ENCODE results near the gene CAMKK2.

Gene CAMKK2

DNA sequence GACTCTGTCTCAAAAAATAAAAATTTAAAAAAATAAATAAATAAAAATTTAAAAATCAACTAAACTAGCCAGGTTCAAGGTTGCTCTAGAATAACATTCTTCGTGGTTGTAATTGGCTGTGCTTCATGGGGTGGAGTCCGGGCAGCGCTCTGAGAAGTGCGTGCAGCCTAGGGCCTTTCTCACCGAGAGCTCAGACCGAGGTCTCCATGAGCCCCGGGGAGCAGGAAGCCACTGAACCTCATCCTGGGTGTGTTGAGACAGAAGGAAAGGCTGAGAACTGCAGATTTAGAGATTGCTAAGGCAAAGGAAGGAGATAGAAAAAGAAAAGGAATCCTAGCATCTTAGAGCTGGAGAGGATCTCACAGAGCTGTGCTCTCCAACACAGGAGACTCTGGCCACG lies 71.9 kb downstream of the CAMKK2 start:
- Histone ChIP-seq H3K4me2 (ENCODE audit: low read length, poor library complexity, severe bottlenecking) (no peak overlapping the region), H3K27ac (ENCODE audit: low read length, poor library complexity, severe bottlenecking) (no peak overlapping the region), H2BK5ac (ENCODE audit: low read depth, low read length, poor library complexity, severe bottlenecking) (no peak overlapping the region), H3K4ac (ENCODE audit: low read depth in 1 of 2, low read length in 2 of 2) (no peak overlapping the region), H3K9me3 (ENCODE audit: control insufficient read depth, low read length) (no peaks in the 10 kb centered on the region), H3K4me1 (ENCODE audit: control insufficient read depth, insufficient read depth, low read depth, low read length) (no peaks in the 10 kb centered on the region), H2BK15ac (ENCODE audit: low read depth, poor library complexity, severe bottlenecking) (no peak overlapping the region), H3K27me3 (ENCODE audit: control insufficient read depth in 1 of 2, insufficient read depth in 1 of 2, low read length in 2 of 2) (no peaks in the 10 kb centered on the region), H3K4me3 (ENCODE audit: insufficient read depth in 1 of 2, low read depth in 1 of 2, low read length in 2 of 2) (no peak overlapping the region), H2BK12ac (ENCODE audit: low read length in 2 of 2) (no peak overlapping the region), H3K14ac (ENCODE audit: low read length in 2 of 2) (no peak overlapping the region), H3K79me1 (replicated peaks; ENCODE audit: low read length, poor library complexity, severe bottlenecking) (no peaks in the 10 kb centered on the region), H2AK5ac (ENCODE audit: low read length, severe bottlenecking) (no peak overlapping the region), H2BK120ac (ENCODE audit: low read depth, low read length) (no peak overlapping the region), H3K36me3 (ENCODE audit: control insufficient read depth in 1 of 2, insufficient read depth in 2 of 2, low read depth in 1 of 2, low read length in 2 of 2) (peaks cover 8 to 19% of the 10 kb centered on the region in 2 experiments), H3K23ac (ENCODE audit: low read length in 2 of 2) (no peak overlapping the region), H3K18ac (ENCODE audit: low read depth in 1 of 2, low read length in 2 of 2) (no peak overlapping the region), H4K91ac (ENCODE audit: low read length) (no peak overlapping the region), H2AFZ (ENCODE audit: low read depth, low read length) (no peak overlapping the region), H3K9ac (ENCODE audit: low read length) (no peak overlapping the region), H4K8ac (ENCODE audit: low read length) (no peak overlapping the region)
- WGBS = 95% methylated on average over 8 of the region's 8 CpGs
- DNase-seq = no peak

DNA sequence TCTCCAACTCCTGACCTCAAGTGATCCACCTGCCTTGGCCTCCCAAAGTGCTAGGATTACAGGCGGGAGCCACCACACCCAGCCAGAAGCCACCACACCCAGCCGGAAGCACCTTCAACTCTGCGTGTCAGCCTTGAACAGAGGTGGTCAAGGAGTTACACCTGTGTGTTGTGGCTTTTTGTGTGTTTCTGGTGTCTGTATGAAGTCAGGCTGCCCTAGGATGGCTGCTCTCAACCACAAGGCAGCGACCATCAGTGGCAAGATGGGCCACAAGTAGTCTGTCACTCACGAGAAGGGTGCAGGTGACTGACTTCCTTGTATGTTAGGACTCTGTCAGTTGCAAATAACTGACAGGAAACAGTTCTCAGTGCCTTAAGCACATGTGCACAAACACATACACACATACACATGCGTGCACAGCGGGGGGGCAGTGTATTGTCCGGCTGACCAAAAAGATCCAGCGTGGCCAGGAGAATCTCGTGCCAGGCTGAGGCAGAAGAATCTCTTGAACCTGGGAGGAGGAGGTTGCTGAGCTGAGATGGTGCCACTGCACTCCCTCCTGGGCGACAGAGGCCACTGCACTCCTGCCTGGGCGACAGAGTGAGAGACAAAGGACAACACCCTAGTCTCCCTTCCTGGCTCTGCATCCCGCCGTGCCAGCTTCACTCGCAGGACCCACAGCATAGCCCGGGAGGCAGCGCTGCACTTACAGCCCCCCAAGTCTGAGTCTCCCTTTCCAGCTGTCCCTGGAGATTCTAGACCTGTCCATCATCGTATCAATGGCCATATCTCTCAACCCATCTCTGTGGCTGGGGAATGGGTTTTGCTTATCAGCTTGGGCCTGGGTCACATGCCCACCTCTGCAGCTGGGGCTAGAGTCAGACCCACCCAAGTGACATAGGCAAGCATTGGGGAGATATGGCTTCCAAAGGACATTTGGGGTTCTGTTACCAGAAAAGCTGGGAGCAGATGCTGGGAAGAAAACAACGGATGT lies 72.9 kb downstream of the CAMKK2 start:
- Histone ChIP-seq H3K23ac (ENCODE audit: low read length in 2 of 2) (no peak overlapping the region), H3K27ac (ENCODE audit: low read length, poor library complexity, severe bottlenecking) (no peak overlapping the region), H3K14ac (ENCODE audit: low read length in 2 of 2) (no peak overlapping the region), H3K4me2 (ENCODE audit: low read length, poor library complexity, severe bottlenecking) (no peak overlapping the region), H4K91ac (ENCODE audit: low read length) (no peak overlapping the region), H3K79me1 (replicated peaks; ENCODE audit: low read length, poor library complexity, severe bottlenecking) (no peaks in the 10 kb centered on the region), H4K8ac (ENCODE audit: low read length) (no peak overlapping the region), H3K18ac (ENCODE audit: low read depth in 1 of 2, low read length in 2 of 2) (no peak overlapping the region), H2BK12ac (ENCODE audit: low read length in 2 of 2) (no peak overlapping the region), H2BK5ac (ENCODE audit: low read depth, low read length, poor library complexity, severe bottlenecking) (no peak overlapping the region), H2BK120ac (ENCODE audit: low read depth, low read length) (no peak overlapping the region), H3K27me3 (ENCODE audit: control insufficient read depth in 1 of 2, insufficient read depth in 1 of 2, low read length in 2 of 2) (no peaks in the 10 kb centered on the region), H2AK5ac (ENCODE audit: low read length, severe bottlenecking) (no peak overlapping the region), H3K4me3 (ENCODE audit: insufficient read depth in 1 of 2, low read depth in 1 of 2, low read length in 2 of 2) (no peak overlapping the region), H3K9ac (ENCODE audit: low read length) (no peak overlapping the region), H3K4ac (ENCODE audit: low read depth in 1 of 2, low read length in 2 of 2) (no peak overlapping the region), H2BK15ac (ENCODE audit: low read depth, poor library complexity, severe bottlenecking) (no peak overlapping the region), H3K9me3 (ENCODE audit: control insufficient read depth, low read length) (no peaks in the 10 kb centered on the region), H3K36me3 (ENCODE audit: control insufficient read depth in 1 of 2, insufficient read depth in 2 of 2, low read depth in 1 of 2, low read length in 2 of 2) (peaks cover 7 to 9% of the 10 kb centered on the region in 2 experiments), H3K4me1 (ENCODE audit: control insufficient read depth, insufficient read depth, low read depth, low read length) (no peaks in the 10 kb centered on the region), H2AFZ (ENCODE audit: low read depth, low read length) (no peak overlapping the region)
- DNase-seq = no peak
- WGBS = 92% methylated on average over 17 of the region's 19 CpGs

DNA sequence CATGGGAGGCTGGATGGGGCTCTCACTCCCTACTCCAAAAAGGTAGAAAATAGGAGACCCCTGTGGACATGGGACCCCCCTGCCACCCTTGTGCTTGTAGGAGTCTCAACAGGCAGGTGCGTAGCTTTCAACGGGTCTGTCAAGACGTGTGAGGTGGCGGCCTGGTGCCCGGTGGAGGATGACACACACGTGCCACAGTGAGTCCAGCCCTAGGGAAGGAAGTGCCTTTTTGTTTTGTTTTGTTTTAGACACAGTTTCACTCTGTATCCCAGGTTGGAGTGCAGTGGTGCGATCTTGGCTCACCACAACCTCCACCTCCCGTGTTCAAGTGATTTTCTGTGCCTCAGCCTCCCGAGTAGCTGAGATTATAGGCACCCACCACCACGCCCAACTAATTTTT lies 73.7 kb downstream of the CAMKK2 start:
- Histone ChIP-seq H3K4me1 (ENCODE audit: control insufficient read depth, insufficient read depth, low read depth, low read length) (peaks cover 2% of the 10 kb centered on the region), H3K36me3 (ENCODE audit: control insufficient read depth in 1 of 2, insufficient read depth in 2 of 2, low read depth in 1 of 2, low read length in 2 of 2) (peaks cover 5 to 8% of the 10 kb centered on the region in 2 experiments), H2AFZ (ENCODE audit: low read depth, low read length) (no peak overlapping the region), H3K79me1 (replicated peaks; ENCODE audit: low read length, poor library complexity, severe bottlenecking) (no peaks in the 10 kb centered on the region), H2BK15ac (ENCODE audit: low read depth, poor library complexity, severe bottlenecking) (no peak overlapping the region), H3K18ac (ENCODE audit: low read depth in 1 of 2, low read length in 2 of 2) (no peak overlapping the region), H2AK5ac (ENCODE audit: low read length, severe bottlenecking) (no peak overlapping the region), H3K4me2 (ENCODE audit: low read length, poor library complexity, severe bottlenecking) (no peak overlapping the region), H2BK12ac (ENCODE audit: low read length in 2 of 2) (no peak overlapping the region), H3K9ac (ENCODE audit: low read length) (no peak overlapping the region), H3K27me3 (ENCODE audit: control insufficient read depth in 1 of 2, insufficient read depth in 1 of 2, low read length in 2 of 2) (no peaks in the 10 kb centered on the region), H3K4ac (ENCODE audit: low read depth in 1 of 2, low read length in 2 of 2) (no peak overlapping the region), H4K91ac (ENCODE audit: low read length) (no peak overlapping the region), H3K4me3 (ENCODE audit: insufficient read depth in 1 of 2, low read depth in 1 of 2, low read length in 2 of 2) (no peak overlapping the region), H3K14ac (ENCODE audit: low read length in 2 of 2) (no peak overlapping the region), H3K23ac (ENCODE audit: low read length in 2 of 2) (no peak overlapping the region), H2BK120ac (ENCODE audit: low read depth, low read length) (no peak overlapping the region), H3K9me3 (ENCODE audit: control insufficient read depth, low read length) (no peaks in the 10 kb centered on the region), H3K27ac (ENCODE audit: low read length, poor library complexity, severe bottlenecking) (no peak overlapping the region), H4K8ac (ENCODE audit: low read length) (no peak overlapping the region), H2BK5ac (ENCODE audit: low read depth, low read length, poor library complexity, severe bottlenecking) (no peak overlapping the region)
- DNase-seq = no peak
- WGBS = 97% methylated on average over 10 of the region's 10 CpGs

DNA sequence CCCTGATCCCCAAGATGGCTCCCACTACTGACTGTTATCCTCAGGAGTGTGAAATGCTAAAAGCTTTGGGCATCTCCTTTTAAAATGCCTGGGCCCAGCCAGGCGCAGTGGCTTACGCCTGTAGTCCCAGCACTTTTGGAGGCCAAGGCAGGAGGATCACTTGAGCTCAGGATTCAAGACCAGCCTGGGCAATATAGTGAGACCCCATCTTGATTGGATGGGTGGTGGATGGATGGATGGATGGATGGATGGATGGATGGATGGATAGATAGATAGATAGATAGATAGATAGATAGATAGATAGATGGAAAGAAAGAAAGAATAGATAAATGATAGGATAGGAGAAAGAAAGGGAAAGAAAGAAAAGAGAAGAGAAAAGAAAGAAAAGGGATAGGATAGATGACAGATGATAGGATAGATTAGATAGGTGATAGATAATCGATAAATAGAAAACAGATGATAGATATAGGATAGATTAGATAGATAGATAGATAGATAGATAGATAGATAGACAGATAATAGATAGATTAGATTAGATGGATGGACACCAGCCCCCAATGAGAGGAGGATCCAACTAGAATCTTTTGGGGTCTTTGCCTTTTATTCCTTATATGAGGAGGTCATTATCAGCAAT lies 77.0 kb downstream of the CAMKK2 start:
- Histone ChIP-seq H3K9me3 (ENCODE audit: control insufficient read depth, low read length) (no peaks in the 10 kb centered on the region), H2AK5ac (ENCODE audit: low read length, severe bottlenecking) (no peak overlapping the region), H2AFZ (ENCODE audit: low read depth, low read length) (no peak overlapping the region), H3K27me3 (ENCODE audit: control insufficient read depth in 1 of 2, insufficient read depth in 1 of 2, low read length in 2 of 2) (no peaks in the 10 kb centered on the region), H4K8ac (ENCODE audit: low read length) (no peak overlapping the region), H4K91ac (ENCODE audit: low read length) (no peak overlapping the region), H3K4me2 (ENCODE audit: low read length, poor library complexity, severe bottlenecking) (no peak overlapping the region), H3K18ac (ENCODE audit: low read depth in 1 of 2, low read length in 2 of 2) (no peak overlapping the region), H3K36me3 (ENCODE audit: control insufficient read depth in 1 of 2, insufficient read depth in 2 of 2, low read depth in 1 of 2, low read length in 2 of 2) (peaks cover 8 to 11% of the 10 kb centered on the region in 2 experiments), H3K23ac (ENCODE audit: low read length in 2 of 2) (no peak overlapping the region), H2BK120ac (ENCODE audit: low read depth, low read length) (no peak overlapping the region), H2BK5ac (ENCODE audit: low read depth, low read length, poor library complexity, severe bottlenecking) (no peak overlapping the region), H3K79me1 (replicated peaks; ENCODE audit: low read length, poor library complexity, severe bottlenecking) (no peaks in the 10 kb centered on the region), H3K27ac (ENCODE audit: low read length, poor library complexity, severe bottlenecking) (no peak overlapping the region), H3K4me3 (ENCODE audit: insufficient read depth in 1 of 2, low read depth in 1 of 2, low read length in 2 of 2) (no peak overlapping the region), H3K9ac (ENCODE audit: low read length) (no peak overlapping the region), H2BK15ac (ENCODE audit: low read depth, poor library complexity, severe bottlenecking) (no peak overlapping the region), H2BK12ac (ENCODE audit: low read length in 2 of 2) (no peak overlapping the region), H3K4me1 (ENCODE audit: control insufficient read depth, insufficient read depth, low read depth, low read length) (peaks cover 8% of the 10 kb centered on the region), H3K4ac (ENCODE audit: low read depth in 1 of 2, low read length in 2 of 2) (no peak overlapping the region), H3K14ac (ENCODE audit: low read length in 2 of 2) (no peak overlapping the region)
- no peak for DNase-seq
- WGBS = 97% methylated on average over 3 of the region's 3 CpGs

Data from mesenchymal stem cell (in vitro differentiated cells and primary cell).